Cerebellar nuclear complex (tissue), 1 donor: Measurements from ENCODE around the gene PTPN4.

Experiments
- DNase-seq, 2 experiments: peaks; one replicate each; lab custom pipeline; 2025; lab: John Stamatoyannopoulos, UW

Gene PTPN4

GRCh38 chr2:119759451-119760236 is at the start of gene PTPN4:
Gene PTPN4, plus strand, starts transcription at chr2:119759922. Its CDS starts 49,932 bp downstream, at chr2:119809854.
- peak; percentile 87 to 94 for DNase-seq

GRCh38 chr2:119710281-119710680 is 49.4 kb upstream of the PTPN4 start:
- DNase-seq: no peak

- no peak for DNase-seq
Measured at GRCh38 chr2:119711352-119711751, 48.4 kb upstream of the PTPN4 start.

- DNase-seq: no peak
Measured at GRCh38 chr2:119712571-119712970, 47.2 kb upstream of the PTPN4 start.

- no peak for DNase-seq
Measured at GRCh38 chr2:119713819-119714490, 45.8 kb upstream of the PTPN4 start.

GRCh38 chr2:119715409-119716283 is 44.1 kb upstream of the PTPN4 start:
- DNase-seq: no peak

- no peak for DNase-seq
Measured at GRCh38 chr2:119716284-119716672, 43.4 kb upstream of the PTPN4 start.

- DNase-seq: no peak
Measured at GRCh38 chr2:119718501-119719260, 41.0 kb upstream of the PTPN4 start.

GRCh38 chr2:119719261-119719627 is 40.5 kb upstream of the PTPN4 start:
- no peak for DNase-seq

GRCh38 chr2:119721043-119721442 is 38.7 kb upstream of the PTPN4 start:
- DNase-seq: no peak

- DNase-seq: no peak
Measured at GRCh38 chr2:119721462-119721861, 38.3 kb upstream of the PTPN4 start.

- no peak for DNase-seq
Measured at GRCh38 chr2:119721904-119722303, 37.8 kb upstream of the PTPN4 start.

- DNase-seq: no peak
Measured at GRCh38 chr2:119723186-119723585, 36.5 kb upstream of the PTPN4 start.

- no peak for DNase-seq
Measured at GRCh38 chr2:119723784-119724467, 35.8 kb upstream of the PTPN4 start.

- no peak for DNase-seq
Measured at GRCh38 chr2:119724656-119725485, 34.9 kb upstream of the PTPN4 start.

- DNase-seq: no peak
Measured at GRCh38 chr2:119727493-119727892, 32.2 kb upstream of the PTPN4 start.

GRCh38 chr2:119728421-119728820 is 31.3 kb upstream of the PTPN4 start:
- no peak for DNase-seq

GRCh38 chr2:119730671-119731177 is 29.0 kb upstream of the PTPN4 start:
- no peak for DNase-seq

GRCh38 chr2:119731983-119732382 is 27.7 kb upstream of the PTPN4 start:
- DNase-seq: no peak

- no peak for DNase-seq
Measured at GRCh38 chr2:119732601-119733164, 27.0 kb upstream of the PTPN4 start.
